HL-60 (cell line): ENCODE results near the gene GADD45G.

Experiments
- DNase-seq, 2 experiments: peaks; one replicate each; pipeline ENCODE4 v3.0.0-alpha.2; 2010 to 2020; ENCODE audit warnings: low read depth in 1 of 2, low spot score in 1 of 2
- H3K27ac ChIP-seq: fragments of 250-450 bp; sonication (Bioruptor Pico); replicated peaks from 2 replicates; pipeline ENCODE4 v1.5.1; 2020; ENCODE audit warnings: mild to moderate bottlenecking, moderate library complexity
- H3K27me3 ChIP-seq: fragments of 250-450 bp; sonication (Bioruptor Pico); 2 replicates; pipeline ENCODE4 v1.5.1; 2021; ENCODE audit warnings: mild to moderate bottlenecking, moderate library complexity; ENCODE audit not compliant: insufficient read depth, poor library complexity, severe bottlenecking
- H3K4me3 ChIP-seq: replicated peaks from 2 replicates; pipeline ENCODE4 v1.5.1; 2011; ENCODE audit warnings: mild to moderate bottlenecking, control low read depth, low read length; ENCODE audit not compliant: insufficient read depth
- CTCF ChIP-seq: IDR thresholded peaks from one replicate; pipeline ENCODE4 v1.5.1; 2011; ENCODE audit warnings: low read length, control low read depth, inconsistent platforms; ENCODE audit not compliant: insufficient read depth
- GABPA ChIP-seq: IDR thresholded peaks from 2 replicates; pipeline ENCODE4 v1.6.1; 2012; ENCODE audit warnings: low read depth
- POLR2AphosphoS5 ChIP-seq: IDR thresholded peaks from 2 replicates; pipeline ENCODE4 v1.6.1; 2012; ENCODE audit warnings: low read depth
- SPI1 ChIP-seq: IDR thresholded peaks from 2 replicates; pipeline ENCODE4 v1.6.1; 2012; ENCODE audit warnings: low read depth, mild to moderate bottlenecking, borderline replicate concordance
- TF ChIP-seq, protein P1 (sequence below): IDR thresholded peaks from 2 replicates; pipeline ENCODE4 v1.6.1; 2012; ENCODE audit warnings: low read depth; ENCODE audit not compliant: insufficient replicate concordance

Gene GADD45G

DNA sequence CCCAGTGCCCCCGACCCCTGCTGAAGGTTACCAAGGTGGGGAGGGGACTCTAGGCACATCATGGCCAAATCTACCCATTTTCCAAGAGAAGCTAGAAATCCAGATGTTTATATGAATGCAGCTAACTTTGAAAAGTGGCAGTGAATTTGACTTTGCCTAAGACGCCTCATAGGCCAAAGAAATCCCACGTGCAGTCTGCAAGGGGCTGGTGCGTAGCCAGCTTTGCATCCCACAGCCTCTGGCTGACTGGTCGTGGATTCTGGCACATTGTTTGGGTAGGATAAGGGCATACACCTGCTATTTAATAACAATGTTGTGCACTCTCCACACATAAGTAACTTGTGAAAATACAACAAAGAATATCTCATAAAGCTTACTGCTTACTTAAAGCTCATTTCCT is 3.5 kb upstream of the GADD45G start:
- H3K4me3 ChIP-seq: no peak overlapping the region
- DNase-seq: no peak
- TF ChIP-seq GABPA (no peak), SPI1 (no peak)
- TF ChIP-seq, protein P1, sequence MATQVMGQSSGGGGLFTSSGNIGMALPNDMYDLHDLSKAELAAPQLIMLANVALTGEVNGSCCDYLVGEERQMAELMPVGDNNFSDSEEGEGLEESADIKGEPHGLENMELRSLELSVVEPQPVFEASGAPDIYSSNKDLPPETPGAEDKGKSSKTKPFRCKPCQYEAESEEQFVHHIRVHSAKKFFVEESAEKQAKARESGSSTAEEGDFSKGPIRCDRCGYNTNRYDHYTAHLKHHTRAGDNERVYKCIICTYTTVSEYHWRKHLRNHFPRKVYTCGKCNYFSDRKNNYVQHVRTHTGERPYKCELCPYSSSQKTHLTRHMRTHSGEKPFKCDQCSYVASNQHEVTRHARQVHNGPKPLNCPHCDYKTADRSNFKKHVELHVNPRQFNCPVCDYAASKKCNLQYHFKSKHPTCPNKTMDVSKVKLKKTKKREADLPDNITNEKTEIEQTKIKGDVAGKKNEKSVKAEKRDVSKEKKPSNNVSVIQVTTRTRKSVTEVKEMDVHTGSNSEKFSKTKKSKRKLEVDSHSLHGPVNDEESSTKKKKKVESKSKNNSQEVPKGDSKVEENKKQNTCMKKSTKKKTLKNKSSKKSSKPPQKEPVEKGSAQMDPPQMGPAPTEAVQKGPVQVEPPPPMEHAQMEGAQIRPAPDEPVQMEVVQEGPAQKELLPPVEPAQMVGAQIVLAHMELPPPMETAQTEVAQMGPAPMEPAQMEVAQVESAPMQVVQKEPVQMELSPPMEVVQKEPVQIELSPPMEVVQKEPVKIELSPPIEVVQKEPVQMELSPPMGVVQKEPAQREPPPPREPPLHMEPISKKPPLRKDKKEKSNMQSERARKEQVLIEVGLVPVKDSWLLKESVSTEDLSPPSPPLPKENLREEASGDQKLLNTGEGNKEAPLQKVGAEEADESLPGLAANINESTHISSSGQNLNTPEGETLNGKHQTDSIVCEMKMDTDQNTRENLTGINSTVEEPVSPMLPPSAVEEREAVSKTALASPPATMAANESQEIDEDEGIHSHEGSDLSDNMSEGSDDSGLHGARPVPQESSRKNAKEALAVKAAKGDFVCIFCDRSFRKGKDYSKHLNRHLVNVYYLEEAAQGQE: no peak
- H3K27me3 ChIP-seq: peaks cover 29% of the 10 kb centered on the region
- no peak overlapping the region for H3K27ac ChIP-seq

- peaks cover 36% of the 10 kb centered on the region for H3K27me3 ChIP-seq
- TF ChIP-seq POLR2AphosphoS5 (no peak), GABPA (no peak), SPI1 (no peak), CTCF (no peak)
- TF ChIP-seq, protein P1: no peak
- H3K27ac ChIP-seq: no peak overlapping the region
- DNase-seq: no peak
- no peak overlapping the region for H3K4me3 ChIP-seq
Measured at GRCh38 chr9:89601856-89602562, 2.8 kb upstream of the GADD45G start.

GRCh38 chr9:89602978-89603766 is 1.6 kb upstream of the GADD45G start:
- Histone ChIP-seq H3K4me3 (no peak overlapping the region), H3K27me3 (peaks cover 44% of the 10 kb centered on the region), H3K27ac (no peak overlapping the region)
- DNase-seq: peak in 1 of 2 experiments; percentile 87
- TF ChIP-seq SPI1: no peak
- peak; percentile 82 for TF ChIP-seq CTCF
- TF ChIP-seq, protein P1: no peak
